Panc1 (cell line): ENCODE data around the gene MTPN.

ENCODE experiments used
- SIN3A ChIP-seq: IDR thresholded peaks from 2 replicates; pipeline ENCODE4 v1.6.1; 2012; ENCODE audit warnings: low read depth, mild to moderate bottlenecking, low read length, moderate library complexity, borderline replicate concordance; ENCODE audit not compliant: insufficient read depth
- TF ChIP-seq, protein P1 (sequence below): fragments of 450-650 bp; IDR thresholded peaks from 2 replicates; pipeline ENCODE4 v1.5.1; 2017; ENCODE audit warnings: mild to moderate bottlenecking

GRCh38 chr7:135974667-135975066 lies 2.5 kb downstream of the MTPN start:
- TF ChIP-seq, protein P1, sequence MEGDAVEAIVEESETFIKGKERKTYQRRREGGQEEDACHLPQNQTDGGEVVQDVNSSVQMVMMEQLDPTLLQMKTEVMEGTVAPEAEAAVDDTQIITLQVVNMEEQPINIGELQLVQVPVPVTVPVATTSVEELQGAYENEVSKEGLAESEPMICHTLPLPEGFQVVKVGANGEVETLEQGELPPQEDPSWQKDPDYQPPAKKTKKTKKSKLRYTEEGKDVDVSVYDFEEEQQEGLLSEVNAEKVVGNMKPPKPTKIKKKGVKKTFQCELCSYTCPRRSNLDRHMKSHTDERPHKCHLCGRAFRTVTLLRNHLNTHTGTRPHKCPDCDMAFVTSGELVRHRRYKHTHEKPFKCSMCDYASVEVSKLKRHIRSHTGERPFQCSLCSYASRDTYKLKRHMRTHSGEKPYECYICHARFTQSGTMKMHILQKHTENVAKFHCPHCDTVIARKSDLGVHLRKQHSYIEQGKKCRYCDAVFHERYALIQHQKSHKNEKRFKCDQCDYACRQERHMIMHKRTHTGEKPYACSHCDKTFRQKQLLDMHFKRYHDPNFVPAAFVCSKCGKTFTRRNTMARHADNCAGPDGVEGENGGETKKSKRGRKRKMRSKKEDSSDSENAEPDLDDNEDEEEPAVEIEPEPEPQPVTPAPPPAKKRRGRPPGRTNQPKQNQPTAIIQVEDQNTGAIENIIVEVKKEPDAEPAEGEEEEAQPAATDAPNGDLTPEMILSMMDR = no peak
- no peak for TF ChIP-seq SIN3A
